ENCODE measurements around the gene ZNF43.
"Not testable (repeated sequence)": the region's sequence is repeated elsewhere in the genome, so short reads cannot be mapped to it uniquely, and the experiment has no call there.

GRCh38 chr19:21775792-21776191 is 60.2 kb downstream of the ZNF43 start:
- not testable (repeated sequence) for TF ChIP-seq CTCF, EZH2phosphoT487, EZH2 (IDR thresholded peaks at IDR 0.05)

Measured in neural progenitor cell (in vitro differentiated cells).